Left forelimb (tissue), 1 donor: ENCODE measurements around the gene YTHDC1.
"Not testable (repeated sequence)": the region's sequence is repeated elsewhere in the genome, so short reads cannot be mapped to it uniquely, and the experiment has no call there.

ENCODE experiments used
- DNase-seq: peaks from one replicate; pipeline ENCODE4 v3.0.0-alpha.2; 2018; ENCODE audit warnings: low spot score

The YTHDC1 gene

GRCh38 chr4:68349649-68350360, at the start of gene YTHDC1:
TSS of gene YTHDC1 (minus strand) at chr4:68350090. CDS start at chr4:68349753, 337 bp downstream.
- DNase-seq, result peak; percentile 94

GRCh38 chr4:68399306-68399705, 49.4 kb upstream of the YTHDC1 start:
- DNase-seq, result no peak

GRCh38 chr4:68396756-68397155, 46.9 kb upstream of the YTHDC1 start:
- no peak for DNase-seq

GRCh38 chr4:68391436-68391835, 41.5 kb upstream of the YTHDC1 start:
- DNase-seq, result no peak

- no peak for DNase-seq
These were observed 40.5 kb upstream of the YTHDC1 start for GRCh38 chr4:68390205-68390935.

GRCh38 chr4:68389386-68389913, 39.6 kb upstream of the YTHDC1 start:
- not testable (repeated sequence) for DNase-seq

GRCh38 chr4:68388347-68388865, 38.5 kb upstream of the YTHDC1 start:
- DNase-seq, result no peak

GRCh38 chr4:68385267-68385666, 35.4 kb upstream of the YTHDC1 start:
- DNase-seq, result no peak

GRCh38 chr4:68383115-68383514, 33.2 kb upstream of the YTHDC1 start:
- DNase-seq, result no peak

- no peak for DNase-seq
These were observed 28.3 kb upstream of the YTHDC1 start for GRCh38 chr4:68378226-68378625.

- DNase-seq, result no peak
These were observed 26.0 kb upstream of the YTHDC1 start for GRCh38 chr4:68375667-68376559.

- DNase-seq, result peak; percentile 84
These were observed 23.6 kb upstream of the YTHDC1 start for GRCh38 chr4:68373513-68373912.

- no peak for DNase-seq
These were observed 22.7 kb upstream of the YTHDC1 start for GRCh38 chr4:68372588-68372987.

- no peak for DNase-seq
These were observed 19.4 kb upstream of the YTHDC1 start for GRCh38 chr4:68369142-68369805.

- no peak for DNase-seq
These were observed 18.8 kb upstream of the YTHDC1 start for GRCh38 chr4:68368691-68369131.

GRCh38 chr4:68367835-68368234, 17.9 kb upstream of the YTHDC1 start:
- no peak for DNase-seq

GRCh38 chr4:68366600-68366999, 16.7 kb upstream of the YTHDC1 start:
- no peak for DNase-seq

- no peak for DNase-seq
These were observed 15.2 kb upstream of the YTHDC1 start for GRCh38 chr4:68365068-68365467.

GRCh38 chr4:68361146-68361589, 11.3 kb upstream of the YTHDC1 start:
- no peak for DNase-seq

GRCh38 chr4:68360231-68360968, 10.5 kb upstream of the YTHDC1 start:
- DNase-seq, result no peak

- DNase-seq, result no peak
These were observed 9.6 kb upstream of the YTHDC1 start for GRCh38 chr4:68359508-68359907.
